HepG2 (cell line): ENCODE measurements around the gene ABCA8. TPM values are rescaled to one million over a fixed set of nuclear protein-coding genes. Genes with fewer than 3 reads are reported as not detected.
A peak's percentile ranks its signal among the peaks of the same experiment; 100 is the strongest.

Source experiments
- ATM ChIP-seq: fragments of 450-650 bp; IDR thresholded peaks from 2 replicates; pipeline ENCODE4 v1.7.1; 2017; ENCODE audit warnings: mild to moderate bottlenecking, borderline replicate concordance
- KDM6A ChIP-seq: IDR thresholded peaks from 2 replicates; pipeline ENCODE4 v1.6.1; 2016; ENCODE audit warnings: low read depth
- POLR2AphosphoS5 ChIP-seq: IDR thresholded peaks from 2 replicates; pipeline ENCODE4 v1.6.1; 2012; ENCODE audit warnings: low read depth, low read length
- RXRA ChIP-seq: sonication (generic); formaldehyde crosslinking; IDR thresholded peaks from 2 replicates; pipeline ENCODE4 v1.5.1; 2020; ENCODE audit warnings: missing genetic modification reagents
- SIN3B ChIP-seq: fragments of 150-350 bp; IDR thresholded peaks from 2 replicates; pipeline ENCODE4 v1.6.1; 2014; ENCODE audit warnings: low read length
- THAP11 ChIP-seq: IDR thresholded peaks from 2 replicates; pipeline ENCODE4 v1.6.1; 2016; ENCODE audit warnings: missing biosample characterization, missing genetic modification reagents
- ZFP36L2 ChIP-seq: sonication (generic); formaldehyde crosslinking; IDR thresholded peaks from 2 replicates; pipeline ENCODE4 v1.4.0; 2020; ENCODE audit warnings: missing genetic modification reagents
- ZNF672 ChIP-seq: sonication (generic); formaldehyde crosslinking; IDR thresholded peaks from 2 replicates; pipeline ENCODE4 v1.8.1; 2022; ENCODE audit warnings: missing genetic modification reagents
- ZNF674 ChIP-seq: sonication (generic); formaldehyde crosslinking; IDR thresholded peaks from 2 replicates; pipeline ENCODE4 v1.5.0; 2020; ENCODE audit warnings: low read depth, mild to moderate bottlenecking, missing genetic modification reagents
- polyA plus RNA-seq, 8 experiments: library from polyadenylated mRNA; depleted of rRNA in 3 of 8; stranded (reverse) in 7 of 8; unstranded in 1 of 8; fragments of >200 nt; fragmentation: Illumina TruSeq in 4 of 8; extraction: Trizol in 4 of 8; gene quantifications; 2 replicates each; pipeline versions ENCODE4 v1.2.1 to v1.2.3, GENCODE V29; 2011 to 2016; ENCODE audit warnings: low read depth in 4 of 8, missing spikeins in 1 of 8, mixed read lengths in 1 of 8; ENCODE audit not compliant: insufficient read depth in 1 of 8
- total RNA-seq, 5 experiments: library from RNA; depleted of rRNA; stranded (reverse); fragments of >200 nt; fragmentation: Illumina TruSeq; extraction: Trizol; gene quantifications; 2 replicates each; pipeline ENCODE4 v1.2.3, GENCODE V29; 2016; ENCODE audit warnings: low read depth in 1 of 5
- TF ChIP-seq, protein P1 (sequence below): sonication (generic); formaldehyde crosslinking; IDR thresholded peaks from 2 replicates; pipeline ENCODE4 v1.8.1; 2023; ENCODE audit warnings: mild to moderate bottlenecking, inconsistent platforms, moderate library complexity, missing genetic modification reagents, borderline replicate concordance
- TF ChIP-seq, protein P2 (sequence below): sonication (generic); formaldehyde crosslinking; IDR thresholded peaks from 2 replicates; pipeline ENCODE4 v1.5.1; 2020; ENCODE audit warnings: mild to moderate bottlenecking, missing genetic modification reagents, moderate library complexity
- TF ChIP-seq, protein P3 (sequence below): sonication (generic); formaldehyde crosslinking; IDR thresholded peaks from one replicate; pipeline ENCODE4 v1.5.1; 2020; ENCODE audit warnings: mild to moderate bottlenecking, missing genetic modification reagents; ENCODE audit errors: not compliant biosample characterization
- TF ChIP-seq, protein P4 (sequence below): sonication (generic); formaldehyde crosslinking; IDR thresholded peaks from 2 replicates; pipeline ENCODE4 v1.4.0; 2020; ENCODE audit warnings: missing genetic modification reagents
- TF ChIP-seq, protein P5 (sequence below): sonication (generic); formaldehyde crosslinking; IDR thresholded peaks from 2 replicates; pipeline ENCODE4 v1.4.0; 2020; ENCODE audit warnings: missing genetic modification reagents

The ABCA8 gene
- total and polyA plus RNA-seq, 2 of the 13 experiments (the other 11 are each of a cell fraction or from before 2014, with no cell fraction given) = 0.05 to 0.18 TPM

DNA sequence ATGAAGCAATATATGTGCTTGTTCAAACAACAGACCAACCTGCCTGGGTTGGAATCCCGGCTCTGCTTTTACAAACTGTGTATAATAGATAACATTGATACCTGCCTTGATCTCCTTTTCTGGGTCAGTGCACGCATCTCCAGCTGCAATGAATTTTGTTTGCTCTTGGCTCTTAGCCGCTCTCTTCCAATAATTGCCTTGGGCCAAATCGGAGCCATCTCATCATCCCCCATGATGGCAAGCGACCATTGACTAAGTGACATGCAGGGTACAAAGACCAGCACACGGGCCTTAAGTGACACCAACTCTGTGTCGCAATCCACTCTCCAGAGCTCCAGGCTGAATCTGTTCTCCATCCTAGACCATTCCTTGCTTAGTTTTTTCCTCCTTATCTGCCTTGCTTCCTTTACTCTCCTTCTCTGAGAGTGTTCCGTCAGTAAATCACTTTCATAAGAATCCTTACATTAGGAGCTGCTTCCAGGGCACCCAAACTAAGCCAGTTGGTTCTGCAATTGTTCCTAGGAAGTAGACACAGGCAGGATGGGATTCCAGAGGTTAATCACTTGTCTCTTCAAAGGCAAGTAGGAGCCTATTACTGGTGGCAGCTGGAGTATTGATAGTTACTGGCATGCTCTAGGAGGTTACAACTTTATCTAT, 134.2 kb downstream of the ABCA8 start (continued):
- TF ChIP-seq, protein P1, sequence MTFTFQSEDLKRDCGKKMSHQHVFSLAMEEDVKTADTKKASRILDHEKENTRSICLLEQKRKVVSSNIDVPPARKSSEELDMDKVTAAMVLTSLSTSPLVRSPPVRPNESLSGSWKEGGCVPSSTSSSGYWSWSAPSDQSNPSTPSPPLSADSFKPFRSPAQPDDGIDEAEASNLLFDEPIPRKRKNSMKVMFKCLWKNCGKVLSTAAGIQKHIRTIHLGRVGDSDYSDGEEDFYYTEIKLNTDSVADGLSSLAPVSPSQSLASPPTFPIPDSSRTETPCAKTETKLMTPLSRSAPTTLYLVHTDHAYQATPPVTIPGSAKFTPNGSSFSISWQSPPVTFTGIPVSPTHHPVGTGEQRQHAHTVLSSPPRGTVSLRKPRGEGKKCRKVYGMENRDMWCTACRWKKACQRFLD (CRISPR knock-in tag) = no peak
- peak; percentile 51 for TF ChIP-seq POLR2AphosphoS5
- 0 out of 2 replicates have a peak, but pooled peaks have one; percentile 40 for TF ChIP-seq SIN3B
- peak; percentile 90 for TF ChIP-seq KDM6A (CRISPR knock-in tag)
- TF ChIP-seq ATM = no peak
- TF ChIP-seq, protein P2, sequence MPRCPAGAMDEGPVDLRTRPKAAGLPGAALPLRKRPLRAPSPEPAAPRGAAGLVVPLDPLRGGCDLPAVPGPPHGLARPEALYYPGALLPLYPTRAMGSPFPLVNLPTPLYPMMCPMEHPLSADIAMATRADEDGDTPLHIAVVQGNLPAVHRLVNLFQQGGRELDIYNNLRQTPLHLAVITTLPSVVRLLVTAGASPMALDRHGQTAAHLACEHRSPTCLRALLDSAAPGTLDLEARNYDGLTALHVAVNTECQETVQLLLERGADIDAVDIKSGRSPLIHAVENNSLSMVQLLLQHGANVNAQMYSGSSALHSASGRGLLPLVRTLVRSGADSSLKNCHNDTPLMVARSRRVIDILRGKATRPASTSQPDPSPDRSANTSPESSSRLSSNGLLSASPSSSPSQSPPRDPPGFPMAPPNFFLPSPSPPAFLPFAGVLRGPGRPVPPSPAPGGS (CRISPR knock-in tag) = peak; percentile 59; the same call in 1 of the 2 replicates
- TF ChIP-seq ZFP36L2 (CRISPR knock-in tag) = no peak
- TF ChIP-seq, protein P3, sequence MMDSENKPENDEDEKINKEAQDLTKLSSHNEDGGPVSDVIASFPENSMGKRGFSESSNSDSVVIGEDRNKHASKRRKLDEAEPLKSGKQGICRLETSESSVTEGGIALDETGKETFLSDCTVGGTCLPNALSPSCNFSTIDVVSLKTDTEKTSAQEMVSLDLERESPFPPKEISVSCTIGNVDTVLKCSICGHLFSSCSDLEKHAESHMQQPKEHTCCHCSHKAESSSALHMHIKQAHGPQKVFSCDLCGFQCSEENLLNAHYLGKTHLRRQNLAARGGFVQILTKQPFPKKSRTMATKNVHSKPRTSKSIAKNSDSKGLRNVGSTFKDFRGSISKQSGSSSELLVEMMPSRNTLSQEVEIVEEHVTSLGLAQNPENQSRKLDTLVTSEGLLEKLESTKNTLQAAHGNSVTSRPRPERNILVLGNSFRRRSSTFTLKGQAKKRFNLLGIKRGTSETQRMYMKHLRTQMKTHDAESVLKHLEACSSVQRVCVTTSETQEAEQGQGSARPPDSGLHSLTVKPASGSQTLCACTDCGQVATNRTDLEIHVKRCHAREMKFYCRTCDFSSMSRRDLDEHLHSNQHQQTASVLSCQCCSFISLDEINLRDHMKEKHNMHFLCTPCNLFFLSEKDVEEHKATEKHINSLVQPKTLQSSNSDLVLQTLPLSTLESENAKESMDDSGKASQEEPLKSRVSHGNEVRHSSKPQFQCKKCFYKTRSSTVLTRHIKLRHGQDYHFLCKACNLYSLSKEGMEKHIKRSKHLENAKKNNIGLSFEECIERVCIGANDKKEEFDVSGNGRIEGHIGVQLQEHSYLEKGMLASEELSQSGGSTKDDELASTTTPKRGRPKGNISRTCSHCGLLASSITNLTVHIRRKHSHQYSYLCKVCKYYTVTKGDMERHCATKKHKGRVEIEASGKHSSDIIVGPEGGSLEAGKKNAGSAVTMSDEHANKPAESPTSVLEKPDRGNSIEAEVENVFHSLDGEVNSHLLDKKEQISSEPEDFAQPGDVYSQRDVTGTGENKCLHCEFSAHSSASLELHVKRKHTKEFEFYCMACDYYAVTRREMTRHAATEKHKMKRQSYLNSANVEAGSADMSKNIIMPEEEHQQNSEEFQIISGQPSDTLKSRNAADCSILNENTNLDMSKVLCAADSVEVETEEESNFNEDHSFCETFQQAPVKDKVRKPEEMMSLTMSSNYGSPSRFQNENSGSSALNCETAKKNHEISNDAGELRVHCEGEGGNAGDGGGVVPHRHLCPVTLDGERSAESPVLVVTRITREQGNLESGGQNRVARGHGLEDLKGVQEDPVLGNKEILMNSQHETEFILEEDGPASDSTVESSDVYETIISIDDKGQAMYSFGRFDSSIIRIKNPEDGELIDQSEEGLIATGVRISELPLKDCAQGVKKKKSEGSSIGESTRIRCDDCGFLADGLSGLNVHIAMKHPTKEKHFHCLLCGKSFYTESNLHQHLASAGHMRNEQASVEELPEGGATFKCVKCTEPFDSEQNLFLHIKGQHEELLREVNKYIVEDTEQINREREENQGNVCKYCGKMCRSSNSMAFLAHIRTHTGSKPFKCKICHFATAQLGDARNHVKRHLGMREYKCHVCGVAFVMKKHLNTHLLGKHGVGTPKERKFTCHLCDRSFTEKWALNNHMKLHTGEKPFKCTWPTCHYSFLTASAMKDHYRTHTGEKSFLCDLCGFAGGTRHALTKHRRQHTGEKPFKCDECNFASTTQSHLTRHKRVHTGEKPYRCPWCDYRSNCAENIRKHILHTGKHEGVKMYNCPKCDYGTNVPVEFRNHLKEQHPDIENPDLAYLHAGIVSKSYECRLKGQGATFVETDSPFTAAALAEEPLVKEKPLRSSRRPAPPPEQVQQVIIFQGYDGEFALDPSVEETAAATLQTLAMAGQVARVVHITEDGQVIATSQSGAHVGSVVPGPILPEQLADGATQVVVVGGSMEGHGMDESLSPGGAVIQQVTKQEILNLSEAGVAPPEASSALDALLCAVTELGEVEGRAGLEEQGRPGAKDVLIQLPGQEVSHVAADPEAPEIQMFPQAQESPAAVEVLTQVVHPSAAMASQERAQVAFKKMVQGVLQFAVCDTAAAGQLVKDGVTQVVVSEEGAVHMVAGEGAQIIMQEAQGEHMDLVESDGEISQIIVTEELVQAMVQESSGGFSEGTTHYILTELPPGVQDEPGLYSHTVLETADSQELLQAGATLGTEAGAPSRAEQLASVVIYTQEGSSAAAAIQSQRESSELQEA = peak; percentile 42
- TF ChIP-seq, protein P4, sequence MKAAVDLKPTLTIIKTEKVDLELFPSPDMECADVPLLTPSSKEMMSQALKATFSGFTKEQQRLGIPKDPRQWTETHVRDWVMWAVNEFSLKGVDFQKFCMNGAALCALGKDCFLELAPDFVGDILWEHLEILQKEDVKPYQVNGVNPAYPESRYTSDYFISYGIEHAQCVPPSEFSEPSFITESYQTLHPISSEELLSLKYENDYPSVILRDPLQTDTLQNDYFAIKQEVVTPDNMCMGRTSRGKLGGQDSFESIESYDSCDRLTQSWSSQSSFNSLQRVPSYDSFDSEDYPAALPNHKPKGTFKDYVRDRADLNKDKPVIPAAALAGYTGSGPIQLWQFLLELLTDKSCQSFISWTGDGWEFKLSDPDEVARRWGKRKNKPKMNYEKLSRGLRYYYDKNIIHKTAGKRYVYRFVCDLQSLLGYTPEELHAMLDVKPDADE (CRISPR knock-in tag) = no peak
- no peak for TF ChIP-seq ZNF674 (CRISPR knock-in tag)
- peak; percentile 97 for TF ChIP-seq RXRA (CRISPR knock-in tag)
- peak; percentile 74 for TF ChIP-seq THAP11 (CRISPR knock-in tag)
- TF ChIP-seq ZNF672 = no peak
- TF ChIP-seq, protein P5, sequence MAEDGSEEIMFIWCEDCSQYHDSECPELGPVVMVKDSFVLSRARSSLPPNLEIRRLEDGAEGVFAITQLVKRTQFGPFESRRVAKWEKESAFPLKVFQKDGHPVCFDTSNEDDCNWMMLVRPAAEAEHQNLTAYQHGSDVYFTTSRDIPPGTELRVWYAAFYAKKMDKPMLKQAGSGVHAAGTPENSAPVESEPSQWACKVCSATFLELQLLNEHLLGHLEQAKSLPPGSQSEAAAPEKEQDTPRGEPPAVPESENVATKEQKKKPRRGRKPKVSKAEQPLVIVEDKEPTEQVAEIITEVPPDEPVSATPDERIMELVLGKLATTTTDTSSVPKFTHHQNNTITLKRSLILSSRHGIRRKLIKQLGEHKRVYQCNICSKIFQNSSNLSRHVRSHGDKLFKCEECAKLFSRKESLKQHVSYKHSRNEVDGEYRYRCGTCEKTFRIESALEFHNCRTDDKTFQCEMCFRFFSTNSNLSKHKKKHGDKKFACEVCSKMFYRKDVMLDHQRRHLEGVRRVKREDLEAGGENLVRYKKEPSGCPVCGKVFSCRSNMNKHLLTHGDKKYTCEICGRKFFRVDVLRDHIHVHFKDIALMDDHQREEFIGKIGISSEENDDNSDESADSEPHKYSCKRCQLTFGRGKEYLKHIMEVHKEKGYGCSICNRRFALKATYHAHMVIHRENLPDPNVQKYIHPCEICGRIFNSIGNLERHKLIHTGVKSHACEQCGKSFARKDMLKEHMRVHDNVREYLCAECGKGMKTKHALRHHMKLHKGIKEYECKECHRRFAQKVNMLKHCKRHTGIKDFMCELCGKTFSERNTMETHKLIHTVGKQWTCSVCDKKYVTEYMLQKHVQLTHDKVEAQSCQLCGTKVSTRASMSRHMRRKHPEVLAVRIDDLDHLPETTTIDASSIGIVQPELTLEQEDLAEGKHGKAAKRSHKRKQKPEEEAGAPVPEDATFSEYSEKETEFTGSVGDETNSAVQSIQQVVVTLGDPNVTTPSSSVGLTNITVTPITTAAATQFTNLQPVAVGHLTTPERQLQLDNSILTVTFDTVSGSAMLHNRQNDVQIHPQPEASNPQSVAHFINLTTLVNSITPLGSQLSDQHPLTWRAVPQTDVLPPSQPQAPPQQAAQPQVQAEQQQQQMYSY = 0 out of 2 replicates have a peak, but pooled peaks have one; percentile 24
